ENCODE data around the gene FABP1. TPM values are rescaled to one million over a fixed set of nuclear protein-coding genes. Genes with fewer than 3 reads are reported as not detected.

The FABP1 gene
- polyA plus RNA-seq, 1 of the 3 experiments (the other 2 are of a cell fraction), result not detected

GRCh38 chr2:88092773-88093172 is 35.1 kb downstream of the FABP1 start:
- no peak overlapping the region for H3K4me3 ChIP-seq (ENCODE audit: low read depth in 2 of 2, low read length in 1 of 2)
- H3K9me3 ChIP-seq, result no peaks in the 10 kb centered on the region
- H3K4me1 ChIP-seq (ENCODE audit: control insufficient read depth in 1 of 2, insufficient read depth in 2 of 2, low read depth in 1 of 2, low read length in 1 of 2), result no peaks in the 10 kb centered on the region; a peak in 1 of 4 replicates
- H3K79me2 ChIP-seq (ENCODE audit: insufficient read depth), result no peaks in the 10 kb centered on the region
- no peak overlapping the region for H2AFZ ChIP-seq (ENCODE audit: low read depth)
- no peak overlapping the region for H3K27ac ChIP-seq (ENCODE audit: low read depth in 2 of 2, low read length in 1 of 2)
- H3F3A ChIP-seq (replicated peaks; ENCODE audit: insufficient read depth), result no peaks in the 10 kb centered on the region
- no peaks in the 10 kb centered on the region for H3K9me2 ChIP-seq
- H3K36me3 ChIP-seq (replicated peaks in 1 of 2; ENCODE audit: control insufficient read depth in 1 of 2, insufficient read depth in 2 of 2, low read length in 1 of 2), result no peaks in the 10 kb centered on the region
- H3K27me3 ChIP-seq (ENCODE audit: insufficient read depth), result no peaks in the 10 kb centered on the region
- CTCF ChIA-PET, result interaction anchor here (0.8 to 0.9 kb wide), 3 partner anchors 11 to 32 kb away, joined by 3 read pairs; no protein-coding TSS in a partner anchor
- no peaks in the 10 kb centered on the region for H4K20me1 ChIP-seq (ENCODE audit: insufficient read depth)
- TF ChIP-seq FOXM1 (IDR thresholded peaks at IDR 0.05; ENCODE audit: low read depth) (no peak), CTCF (IDR thresholded peaks at IDR 0.05) (no peak), GATA2 (CRISPR knock-in tag; IDR thresholded peaks at IDR 0.05) (no peak), NFIC (IDR thresholded peaks at IDR 0.05; ENCODE audit: borderline replicate concordance) (no peak), JUND (IDR thresholded peaks at IDR 0.05) (no peak), CHD2 (IDR thresholded peaks at IDR 0.05; ENCODE audit: low read length, partially characterized antibody) (no peak), NRF1 (IDR thresholded peaks at IDR 0.05; ENCODE audit: low read depth, low read length) (no peak), TEAD4 (IDR thresholded peaks at IDR 0.05; ENCODE audit: borderline replicate concordance, insufficient read depth) (no peak), TAF1 (IDR thresholded peaks at IDR 0.05; ENCODE audit: borderline replicate concordance, low read depth, low read length) (no peak), MXI1 (IDR thresholded peaks at IDR 0.05; ENCODE audit: low read depth, low read length) (no peak), USF2 (IDR thresholded peaks at IDR 0.05; ENCODE audit: borderline replicate concordance, low read depth, low read length) (no peak), RXRA (IDR thresholded peaks at IDR 0.05; ENCODE audit: borderline replicate concordance, low read depth) (no peak), FOSL2 (IDR thresholded peaks at IDR 0.05; ENCODE audit: borderline replicate concordance, low read depth) (no peak), MAX (IDR thresholded peaks at IDR 0.05; ENCODE audit: low read depth) (no peak), PBX3 (IDR thresholded peaks at IDR 0.05) (no peak), SMC3 (IDR thresholded peaks at IDR 0.05; ENCODE audit: low read depth, low read length) (no peak)
- DNase-seq, result no peak
- POLR2A ChIA-PET, result no interaction called here
- no peak overlapping the region for H3K4me2 ChIP-seq
- no peak overlapping the region for H3K9ac ChIP-seq

All from SK-N-SH (cell line).